Smooth muscle cell (in vitro differentiated cells): ENCODE results near the gene SLIT3. TPM values are rescaled to one million over a fixed set of nuclear protein-coding genes. Genes with fewer than 3 reads are reported as not detected.

Experiments
- DNase-seq: peaks from one replicate; lab custom pipeline; 2025; ENCODE audit not compliant: unreplicated experiment; lab: John Stamatoyannopoulos, UW
- H2AFZ ChIP-seq: fragments of 200-600 bp; sonication (generic); 2 replicates; pipeline ENCODE4 v1.6.0; 2016; ENCODE audit warnings: antibody characterized with exemption, low read depth, mild to moderate bottlenecking
- H3F3A ChIP-seq: fragments of 200-600 bp; sonication (generic); 2 replicates; pipeline ENCODE4 v1.6.0; 2017; ENCODE audit warnings: antibody characterized with exemption, low read depth
- H3K27ac ChIP-seq: fragments of 200-600 bp; sonication (generic); 2 replicates; pipeline ENCODE4 v1.5.1; 2016; ENCODE audit warnings: low read depth, mild to moderate bottlenecking
- H3K27me3 ChIP-seq: fragments of 200-600 bp; sonication (generic); 2 replicates; pipeline ENCODE4 v1.6.1; 2016; ENCODE audit warnings: low read depth, mild to moderate bottlenecking
- H3K36me3 ChIP-seq: fragments of 200-600 bp; sonication (generic); 2 replicates; pipeline ENCODE4 v1.5.1; 2016; ENCODE audit warnings: low read depth
- H3K4me1 ChIP-seq: fragments of 200-600 bp; sonication (generic); 2 replicates; pipeline ENCODE4 v1.5.1; 2016; ENCODE audit warnings: low read depth
- H3K4me2 ChIP-seq: fragments of 200-600 bp; sonication (generic); 2 replicates; pipeline ENCODE4 v1.6.0; 2016; ENCODE audit warnings: mild to moderate bottlenecking
- H3K4me3 ChIP-seq: fragments of 200-600 bp; sonication (generic); 2 replicates; pipeline ENCODE4 v1.5.1; 2016; ENCODE audit warnings: mild to moderate bottlenecking
- H3K79me2 ChIP-seq: fragments of 200-600 bp; sonication (generic); 2 replicates; pipeline ENCODE4 v1.6.0; 2016; ENCODE audit warnings: low read depth, mild to moderate bottlenecking
- H3K9ac ChIP-seq: fragments of 200-600 bp; sonication (generic); 2 replicates; pipeline ENCODE4 v1.6.0; 2016; ENCODE audit warnings: low read depth
- H3K9me3 ChIP-seq: fragments of 200-600 bp; sonication (generic); replicated peaks from 2 replicates; pipeline ENCODE4 v1.5.1; 2016; ENCODE audit warnings: low read depth
- H4K20me1 ChIP-seq: fragments of 200-600 bp; sonication (generic); 2 replicates; pipeline ENCODE4 v1.6.0; 2016; ENCODE audit warnings: low read depth
- WGBS: methylation state at CpG from one replicate; pipeline ENCODE4 v1.1.7; 2016; ENCODE audit warnings: low lambda C conversion rate; 5-methylcytosine and 5-hydroxymethylcytosine counted together
- polyA plus RNA-seq: library from polyadenylated mRNA; unstranded; fragments of >200 nt; fragmentation: Nextera tagmentation; extraction: Ambion mirVana; gene quantifications from 2 replicates; pipeline ENCODE4 v1.2.1, GENCODE V29; 2016
- total RNA-seq: library from RNA; depleted of rRNA; stranded (reverse); fragments of >200 nt; gene quantifications from 2 replicates; pipeline ENCODE4 v1.2.3, GENCODE V29; 2014
- TF ChIP-seq, protein P1 (sequence below): fragments of 200-600 bp; sonication (generic); IDR thresholded peaks from 2 replicates; pipeline ENCODE4 v1.5.1; 2017; ENCODE audit warnings: borderline replicate concordance, mild to moderate bottlenecking, antibody characterized with exemption; ENCODE audit not compliant: insufficient read depth, poor library complexity, severe bottlenecking

The SLIT3 gene
- total and polyA plus RNA-seq, 2 experiments from 2014 or later = 25.4 to 29.5 TPM

DNA sequence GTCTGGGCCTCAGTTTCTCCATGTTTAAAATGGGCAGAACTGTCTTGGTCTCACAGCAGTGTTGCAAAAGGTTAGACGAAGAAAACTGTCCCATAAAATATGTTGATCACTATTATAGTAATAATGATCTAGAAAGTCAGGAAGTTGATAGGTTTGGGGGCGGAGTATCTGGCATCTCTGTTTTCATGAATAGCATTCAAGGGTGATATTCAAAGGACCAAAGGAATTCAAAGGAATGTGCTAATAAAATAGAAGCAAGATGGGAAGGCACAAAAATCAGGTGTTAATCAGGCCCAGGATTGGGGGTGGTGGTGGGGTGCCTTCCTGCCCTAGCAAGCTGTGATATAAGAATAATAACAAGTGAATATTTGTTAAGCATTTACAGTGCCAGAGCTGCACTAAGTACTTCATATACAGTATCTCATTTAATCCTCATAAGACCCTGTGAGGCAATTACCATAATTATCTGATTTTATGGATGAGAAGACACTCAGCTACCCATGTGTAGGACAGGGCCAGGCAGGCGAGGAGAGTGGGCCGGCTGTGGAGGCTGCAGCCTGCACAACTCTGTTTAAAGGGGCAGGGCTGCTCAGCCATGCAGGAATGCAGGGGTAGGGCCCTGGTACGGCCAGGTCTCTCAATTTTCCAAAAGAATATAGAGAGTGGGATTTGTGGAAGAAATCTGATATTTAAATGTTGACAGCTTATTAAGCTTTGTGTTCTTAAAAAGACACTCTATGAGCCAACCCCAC lies 579.8 kb downstream of the SLIT3 start:
- 68% methylated on average over 5 of the region's 5 CpGs for WGBS

DNA sequence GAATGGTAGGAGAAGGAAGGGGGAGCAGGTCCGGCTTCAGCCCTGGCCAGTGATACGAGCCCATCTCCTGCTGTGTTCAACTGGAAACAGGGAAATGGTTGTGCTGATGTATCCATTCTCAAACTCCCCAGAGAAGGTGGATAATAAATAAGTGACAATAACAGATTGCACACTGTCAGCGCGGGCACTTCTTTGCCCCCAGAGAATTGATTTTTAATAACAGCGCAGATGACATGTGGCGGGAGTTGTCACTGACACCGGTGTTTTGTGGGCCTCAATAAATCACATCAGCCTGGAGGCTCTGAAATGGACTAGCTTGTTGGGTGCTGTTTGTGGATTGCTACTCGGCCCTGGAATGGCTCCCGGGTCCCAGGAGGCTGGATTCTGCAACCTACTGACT lies 580.4 kb downstream of the SLIT3 start:
- H3K4me3 ChIP-seq = no peak overlapping the region
- DNase-seq = no peak
- no peaks in the 10 kb centered on the region for H3K36me3 ChIP-seq
- no peaks in the 10 kb centered on the region for H3K79me2 ChIP-seq
- H3K4me2 ChIP-seq = no peak overlapping the region
- H2AFZ ChIP-seq = no peak overlapping the region
- 95% methylated on average over 9 of the region's 9 CpGs for WGBS
- H3F3A ChIP-seq = no peaks in the 10 kb centered on the region
- TF ChIP-seq, protein P1, sequence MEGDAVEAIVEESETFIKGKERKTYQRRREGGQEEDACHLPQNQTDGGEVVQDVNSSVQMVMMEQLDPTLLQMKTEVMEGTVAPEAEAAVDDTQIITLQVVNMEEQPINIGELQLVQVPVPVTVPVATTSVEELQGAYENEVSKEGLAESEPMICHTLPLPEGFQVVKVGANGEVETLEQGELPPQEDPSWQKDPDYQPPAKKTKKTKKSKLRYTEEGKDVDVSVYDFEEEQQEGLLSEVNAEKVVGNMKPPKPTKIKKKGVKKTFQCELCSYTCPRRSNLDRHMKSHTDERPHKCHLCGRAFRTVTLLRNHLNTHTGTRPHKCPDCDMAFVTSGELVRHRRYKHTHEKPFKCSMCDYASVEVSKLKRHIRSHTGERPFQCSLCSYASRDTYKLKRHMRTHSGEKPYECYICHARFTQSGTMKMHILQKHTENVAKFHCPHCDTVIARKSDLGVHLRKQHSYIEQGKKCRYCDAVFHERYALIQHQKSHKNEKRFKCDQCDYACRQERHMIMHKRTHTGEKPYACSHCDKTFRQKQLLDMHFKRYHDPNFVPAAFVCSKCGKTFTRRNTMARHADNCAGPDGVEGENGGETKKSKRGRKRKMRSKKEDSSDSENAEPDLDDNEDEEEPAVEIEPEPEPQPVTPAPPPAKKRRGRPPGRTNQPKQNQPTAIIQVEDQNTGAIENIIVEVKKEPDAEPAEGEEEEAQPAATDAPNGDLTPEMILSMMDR = no peak
- no peaks in the 10 kb centered on the region for H4K20me1 ChIP-seq
- no peaks in the 10 kb centered on the region for H3K4me1 ChIP-seq
- no peak overlapping the region for H3K9ac ChIP-seq
- H3K9me3 ChIP-seq = no peaks in the 10 kb centered on the region
- no peaks in the 10 kb centered on the region for H3K27me3 ChIP-seq
- no peak overlapping the region for H3K27ac ChIP-seq

More for the DNA sequence above, 579.8 kb downstream of the SLIT3 start:
- no peak overlapping the region for H3K9ac ChIP-seq
- no peaks in the 10 kb centered on the region for H3K27me3 ChIP-seq
- H2AFZ ChIP-seq = no peak overlapping the region
- H3K27ac ChIP-seq = no peak overlapping the region
- H3K9me3 ChIP-seq = no peaks in the 10 kb centered on the region
- no peak overlapping the region for H3K4me3 ChIP-seq
- DNase-seq = no peak
- TF ChIP-seq, protein P1 = no peak
- no peak overlapping the region for H3K4me2 ChIP-seq
- no peaks in the 10 kb centered on the region for H3K4me1 ChIP-seq
- no peaks in the 10 kb centered on the region for H3K79me2 ChIP-seq
- no peaks in the 10 kb centered on the region for H3K36me3 ChIP-seq
- H3F3A ChIP-seq = no peaks in the 10 kb centered on the region
- H4K20me1 ChIP-seq = no peaks in the 10 kb centered on the region

DNA sequence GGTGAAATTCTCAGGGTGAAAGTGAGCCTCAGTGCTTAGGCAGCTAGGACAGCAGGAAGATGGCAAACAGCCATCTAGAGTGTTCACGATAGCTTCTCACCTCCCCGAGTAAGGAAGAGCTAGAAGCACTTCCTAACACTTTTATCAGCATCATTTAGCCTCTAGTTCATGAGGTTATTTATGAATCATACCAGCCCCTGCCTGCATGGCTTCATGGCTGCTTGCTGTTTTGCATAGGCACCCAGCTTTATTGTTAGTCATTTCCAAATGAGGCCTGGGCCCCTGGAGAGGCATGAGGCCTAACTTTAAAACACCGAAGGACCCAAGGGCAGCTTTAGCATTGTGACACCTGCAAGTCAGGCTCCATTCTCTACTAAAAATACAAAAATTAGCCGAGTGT lies 586.9 kb downstream of the SLIT3 start:
- H4K20me1 ChIP-seq = no peaks in the 10 kb centered on the region
- H3K9ac ChIP-seq = no peak overlapping the region
- no peak for DNase-seq
- peak overlapping the region; percentile 92 for H3K27ac ChIP-seq
- peak overlapping the region; percentile 42 for H3K4me2 ChIP-seq
- no peaks in the 10 kb centered on the region for H3K36me3 ChIP-seq
- H3K4me1 ChIP-seq = peaks cover 15% of the 10 kb centered on the region
- H2AFZ ChIP-seq = no peak overlapping the region
- TF ChIP-seq, protein P1 = no peak
- H3K4me3 ChIP-seq = no peak overlapping the region
- WGBS = 35% methylated on average over 4 of the region's 4 CpGs
- H3K9me3 ChIP-seq = no peaks in the 10 kb centered on the region
- H3K79me2 ChIP-seq = no peaks in the 10 kb centered on the region
- H3K27me3 ChIP-seq = no peaks in the 10 kb centered on the region
- H3F3A ChIP-seq = peaks cover 14% of the 10 kb centered on the region

DNA sequence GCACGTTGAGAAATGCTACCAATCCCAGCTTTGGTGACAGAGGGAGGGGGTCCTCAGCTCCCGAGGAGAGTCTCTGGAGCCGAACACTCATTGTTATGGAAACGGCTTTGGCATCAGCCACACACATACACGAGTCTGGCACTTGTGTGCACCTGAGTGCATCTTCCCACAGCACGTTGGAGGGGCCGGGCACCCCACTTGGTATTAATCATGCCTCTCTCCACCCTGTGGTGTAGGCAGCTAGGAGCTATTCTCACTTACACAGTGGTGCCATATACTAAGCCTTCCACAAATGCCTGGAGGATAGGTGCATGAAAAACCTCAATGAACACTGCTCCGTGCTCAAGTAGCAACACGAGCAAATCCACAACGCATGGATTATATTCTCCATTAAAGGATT lies 587.9 kb downstream of the SLIT3 start:
- H3K9ac ChIP-seq = peak overlapping the region; percentile 57
- 75% methylated on average over 10 of the region's 10 CpGs for WGBS

More for the DNA sequence above, 587.9 kb downstream of the SLIT3 start:
- Histone ChIP-seq H3K4me2 (peak overlapping the region; percentile 38), H3K9me3 (no peaks in the 10 kb centered on the region), H3F3A (peaks cover 14% of the 10 kb centered on the region), H3K4me3 (no peak overlapping the region), H3K4me1 (peaks cover 15% of the 10 kb centered on the region), H2AFZ (no peak overlapping the region), H3K79me2 (no peaks in the 10 kb centered on the region), H3K36me3 (no peaks in the 10 kb centered on the region), H4K20me1 (no peaks in the 10 kb centered on the region), H3K27ac (peak overlapping the region; percentile 92), H3K27me3 (no peaks in the 10 kb centered on the region)
- TF ChIP-seq, protein P1 = no peak
- no peak for DNase-seq
